Lower leg skin (tissue), 4 donors: ENCODE results near the gene PNPLA8. TPM values are rescaled to one million over a fixed set of nuclear protein-coding genes. Genes with fewer than 3 reads are reported as not detected.

ENCODE experiments used
- total RNA-seq, 4 donors: library from RNA; depleted of rRNA; stranded (reverse); fragments of >200 nt; gene quantifications; one replicate each; pipeline ENCODE4 v1.1.0, GENCODE V29; 2016

PNPLA8 gene
- total RNA-seq, 4 donors from 2014 or later, result 25.6 to 37.1 (median 33.3) TPM

Other genes starting within 250 kb of the PNPLA8 start
- 1 to 10 TPM; 1.1 to 6.1 (median 4.0) TPM for gene NRCAM, start 69.7 kb downstream of the PNPLA8 start, total RNA-seq
- 10 to 100 TPM; 16.8 to 31.3 (median 20.3) TPM for gene THAP5, start 43.6 kb upstream of the PNPLA8 start, total RNA-seq
- gene DNAJB9, start 43.7 kb upstream of the PNPLA8 start, total RNA-seq, result 10 to 100 TPM; 13.2 to 41.9 (median 29.7) TPM